Muscle layer of colon (tissue), 2 donors: ENCODE data around the gene C9orf72.

Experiments
- H3K27ac ChIP-seq: one replicate; pipeline ENCODE4 v1.7.0; 2013; ENCODE audit warnings: low read depth, mild to moderate bottlenecking, low read length, moderate library complexity
- H3K27me3 ChIP-seq, 2 donors: one replicate each; pipeline ENCODE4 v1.7.0; 2013; ENCODE audit warnings: low read length in 2 of 2, mild to moderate bottlenecking in 2 of 2; ENCODE audit not compliant: insufficient read depth in 2 of 2, control insufficient read depth in 1 of 2
- H3K36me3 ChIP-seq: one replicate; pipeline ENCODE4 v1.7.0; 2013; ENCODE audit warnings: mild to moderate bottlenecking, low read length; ENCODE audit not compliant: insufficient read depth
- H3K4me1 ChIP-seq: one replicate; pipeline ENCODE4 v1.7.0; 2013; ENCODE audit warnings: mild to moderate bottlenecking, low read length; ENCODE audit not compliant: insufficient read depth
- H3K4me3 ChIP-seq, 2 donors: one replicate each; pipeline ENCODE4 v1.7.0; 2013; ENCODE audit warnings: low read length in 2 of 2, low read depth in 1 of 2, mild to moderate bottlenecking in 1 of 2, moderate library complexity in 1 of 2
- H3K9ac ChIP-seq: one replicate; pipeline ENCODE4 v1.7.0; 2013; ENCODE audit warnings: low read length
- H3K9me3 ChIP-seq: one replicate; pipeline ENCODE4 v1.7.0; 2013; ENCODE audit warnings: mild to moderate bottlenecking, low read length
- donor health status: abdominal sarcoma.
- donor health status: Adenocarcinoma of cecum.

C9orf72 gene

GRCh38 chr9:27558307-27558706, 15.0 kb downstream of the C9orf72 start:
- Histone ChIP-seq H3K9me3 (no peaks in the 10 kb centered on the region), H3K4me3 (no peak overlapping the region), H3K9ac (no peak overlapping the region), H3K36me3 (peaks cover 34% of the 10 kb centered on the region), H3K27ac (no peak overlapping the region), H3K27me3 (no peaks in the 10 kb centered on the region), H3K4me1 (no peaks in the 10 kb centered on the region)

DNA sequence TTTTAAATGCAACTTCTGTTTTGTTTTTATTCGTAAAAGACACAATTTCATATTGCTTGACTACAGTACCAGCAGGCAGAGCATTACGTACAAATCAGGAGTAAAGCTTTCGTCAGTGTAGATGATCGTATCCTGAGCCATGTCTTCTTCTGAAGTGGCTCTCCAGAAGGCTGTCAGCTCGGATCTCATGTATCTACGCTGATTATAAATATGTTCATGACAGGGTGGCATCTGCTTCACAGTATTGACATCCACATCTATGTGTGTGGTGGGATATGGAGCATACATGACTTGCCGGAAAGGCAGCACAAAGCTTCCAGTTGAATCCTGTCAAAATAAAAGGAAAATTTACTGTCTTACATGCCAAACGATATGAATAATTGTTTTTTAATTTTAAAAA, 16.8 kb downstream of the C9orf72 start:
- Histone ChIP-seq H3K9me3 (no peaks in the 10 kb centered on the region), H3K9ac (no peak overlapping the region), H3K27ac (no peak overlapping the region), H3K36me3 (peaks cover 30% of the 10 kb centered on the region), H3K4me3 (no peak overlapping the region), H3K27me3 (no peaks in the 10 kb centered on the region), H3K4me1 (no peaks in the 10 kb centered on the region)

GRCh38 chr9:27554712-27555111, 18.6 kb downstream of the C9orf72 start:
- H3K4me1 ChIP-seq: no peaks in the 10 kb centered on the region
- peaks cover 24% of the 10 kb centered on the region for H3K36me3 ChIP-seq
- H3K9me3 ChIP-seq: no peaks in the 10 kb centered on the region
- H3K27ac ChIP-seq: no peak overlapping the region
- H3K9ac ChIP-seq: no peak overlapping the region
- H3K4me3 ChIP-seq: no peak overlapping the region
- no peaks in the 10 kb centered on the region for H3K27me3 ChIP-seq

GRCh38 chr9:27549196-27549755, 24.0 kb downstream of the C9orf72 start:
- Histone ChIP-seq H3K27ac (no peak overlapping the region), H3K9me3 (no peaks in the 10 kb centered on the region), H3K4me1 (no peaks in the 10 kb centered on the region), H3K27me3 (no peaks in the 10 kb centered on the region), H3K4me3 (no peak overlapping the region), H3K36me3 (peaks cover 8% of the 10 kb centered on the region), H3K9ac (no peak overlapping the region)

GRCh38 chr9:27548055-27548741, 25.1 kb downstream of the C9orf72 start:
- H3K27me3 ChIP-seq: no peaks in the 10 kb centered on the region
- no peaks in the 10 kb centered on the region for H3K4me1 ChIP-seq
- no peaks in the 10 kb centered on the region for H3K9me3 ChIP-seq
- peaks cover 6% of the 10 kb centered on the region for H3K36me3 ChIP-seq
- H3K9ac ChIP-seq: no peak overlapping the region
- no peak overlapping the region for H3K4me3 ChIP-seq
- no peak overlapping the region for H3K27ac ChIP-seq

DNA sequence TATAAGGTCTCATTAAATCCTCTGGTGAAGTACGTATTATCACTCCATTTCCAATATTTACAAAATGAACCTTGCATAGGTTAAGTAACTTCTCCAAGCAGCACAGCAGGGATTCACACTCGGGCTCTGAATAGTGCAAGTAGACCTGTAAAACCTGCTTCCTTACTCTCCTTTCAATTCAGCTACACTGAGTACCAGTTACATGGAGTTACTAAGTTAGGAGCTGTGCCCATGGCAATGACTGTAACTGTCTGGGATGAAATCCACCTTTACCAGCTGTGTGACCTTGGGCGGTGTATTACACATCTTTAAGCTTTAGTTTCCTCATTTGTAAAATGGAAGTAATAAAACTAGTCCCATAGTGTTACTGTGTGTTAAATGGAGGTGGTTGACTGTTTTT, 27.8 kb downstream of the C9orf72 start:
- H3K27me3 ChIP-seq: no peaks in the 10 kb centered on the region
- H3K4me3 ChIP-seq: no peak overlapping the region
- H3K9ac ChIP-seq: no peak overlapping the region
- H3K4me1 ChIP-seq: peaks cover 17% of the 10 kb centered on the region
- H3K36me3 ChIP-seq: peaks cover 6% of the 10 kb centered on the region
- no peak overlapping the region for H3K27ac ChIP-seq
- H3K9me3 ChIP-seq: no peaks in the 10 kb centered on the region

GRCh38 chr9:27542508-27542907, 30.8 kb downstream of the C9orf72 start:
- H3K36me3 ChIP-seq: peaks cover 6% of the 10 kb centered on the region
- H3K27ac ChIP-seq: no peak overlapping the region
- H3K27me3 ChIP-seq: no peaks in the 10 kb centered on the region
- H3K9ac ChIP-seq: no peak overlapping the region
- no peak overlapping the region for H3K4me3 ChIP-seq
- H3K9me3 ChIP-seq: no peaks in the 10 kb centered on the region
- H3K4me1 ChIP-seq: peaks cover 38% of the 10 kb centered on the region

GRCh38 chr9:27541740-27542139, 31.5 kb downstream of the C9orf72 start:
- Histone ChIP-seq H3K9ac (no peak overlapping the region), H3K9me3 (no peaks in the 10 kb centered on the region), H3K4me3 (no peak overlapping the region), H3K36me3 (peaks cover 6% of the 10 kb centered on the region), H3K27me3 (no peaks in the 10 kb centered on the region), H3K27ac (no peak overlapping the region), H3K4me1 (peaks cover 43% of the 10 kb centered on the region)

- Histone ChIP-seq H3K4me3 (no peak overlapping the region), H3K27me3 (no peaks in the 10 kb centered on the region), H3K36me3 (peaks cover 4% of the 10 kb centered on the region), H3K27ac (peak overlapping the region; percentile 57), H3K9ac (no peak overlapping the region), H3K4me1 (peaks cover 52% of the 10 kb centered on the region), H3K9me3 (no peaks in the 10 kb centered on the region)
Observed at GRCh38 chr9:27540502-27540901, 32.8 kb downstream of the C9orf72 start.

GRCh38 chr9:27539479-27540441, 33.5 kb downstream of the C9orf72 start:
- H3K27ac ChIP-seq: peak overlapping the region; percentile 72
- H3K4me1 ChIP-seq: peaks cover 57% of the 10 kb centered on the region
- H3K36me3 ChIP-seq: no peaks in the 10 kb centered on the region
- no peak overlapping the region for H3K9ac ChIP-seq
- H3K27me3 ChIP-seq: no peaks in the 10 kb centered on the region
- no peak overlapping the region for H3K4me3 ChIP-seq
- no peaks in the 10 kb centered on the region for H3K9me3 ChIP-seq

DNA sequence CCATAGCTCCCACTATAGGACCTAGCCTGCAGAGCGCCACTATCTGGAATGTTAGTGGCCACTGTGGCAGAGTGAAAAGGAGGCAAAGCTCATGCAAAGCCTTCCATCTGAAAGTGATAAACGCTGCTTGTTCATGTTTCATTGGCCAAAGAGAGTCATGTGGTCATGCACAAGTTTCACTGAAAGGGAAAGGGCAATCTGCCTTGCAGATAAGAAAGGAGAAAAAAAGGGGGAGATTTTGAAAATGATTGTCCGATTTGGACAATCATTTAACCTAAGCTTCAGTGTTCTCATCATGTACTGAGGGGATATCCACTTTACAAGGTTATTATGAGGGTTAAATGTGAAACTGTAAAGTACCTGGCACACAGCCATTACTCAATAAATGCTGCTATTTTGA, 34.6 kb downstream of the C9orf72 start:
- H3K4me3 ChIP-seq: no peak overlapping the region
- no peaks in the 10 kb centered on the region for H3K9me3 ChIP-seq
- peaks cover 68% of the 10 kb centered on the region for H3K4me1 ChIP-seq
- H3K27ac ChIP-seq: no peak overlapping the region
- H3K9ac ChIP-seq: no peak overlapping the region
- H3K27me3 ChIP-seq: no peaks in the 10 kb centered on the region
- no peaks in the 10 kb centered on the region for H3K36me3 ChIP-seq
